ENCODE data around the gene ETHE1.

The ETHE1 gene

DNA sequence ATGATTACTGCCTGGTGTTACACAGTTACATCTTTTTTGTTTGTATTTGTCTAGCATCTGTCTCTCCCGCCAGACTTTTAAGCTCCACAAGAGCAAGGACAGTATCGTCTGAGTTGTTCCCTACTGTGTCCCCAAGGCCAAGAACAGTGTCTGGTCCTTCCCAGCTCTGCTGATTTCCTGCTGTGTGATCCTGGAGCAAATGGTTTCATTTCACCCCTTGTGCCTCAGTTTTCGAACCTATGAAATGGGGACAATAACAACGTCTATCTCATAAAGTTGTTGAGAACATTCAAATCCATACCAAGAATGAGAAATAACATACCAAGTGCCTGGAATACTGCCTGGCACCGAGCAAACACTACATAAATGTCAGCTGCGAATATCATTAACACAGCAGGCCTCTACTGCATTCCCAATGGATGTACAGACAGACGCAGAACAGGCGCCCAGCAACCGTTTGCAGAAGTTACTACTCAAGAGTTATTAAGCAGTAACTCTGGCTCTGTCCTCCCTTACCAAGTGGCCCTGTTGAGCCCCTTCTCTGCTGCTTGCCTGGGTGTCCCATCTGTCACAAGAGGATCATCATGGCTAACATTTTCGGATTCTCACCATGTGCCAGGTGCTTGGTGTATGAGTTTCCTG, 36.9 kb upstream of the ETHE1 start:
- Histone ChIP-seq H2AFZ (ENCODE audit: low read length, unreplicated experiment) (no peak overlapping the region), H3K27ac (ENCODE audit: low read depth, low read length) (peak overlapping the region; percentile 47; the same call in 1 of the 2 replicates), H3K4me1 (ENCODE audit: control insufficient read depth, insufficient read depth, low read length, unreplicated experiment) (peaks cover 5% of the 10 kb centered on the region), H3K79me2 (ENCODE audit: control insufficient read depth, insufficient read depth, low read length, unreplicated experiment) (peaks cover 2% of the 10 kb centered on the region), H3K27me3 (ENCODE audit: insufficient read depth, low read length) (no peaks in the 10 kb centered on the region), H3K36me3 (ENCODE audit: insufficient read depth, low read length) (0 out of 2 replicates have a peak, but pooled peaks cover 6% of the 10 kb centered on the region), H3K4me3 (ENCODE audit: low read depth, low read length) (no peak overlapping the region)

GRCh38 chr19:43562698-43563241, 35.8 kb upstream of the ETHE1 start:
- no peak overlapping the region for H3K4me3 ChIP-seq (ENCODE audit: low read depth, low read length)
- 0 out of 2 replicates have a peak, but pooled peaks cover 6% of the 10 kb centered on the region for H3K36me3 ChIP-seq (ENCODE audit: insufficient read depth, low read length)
- peaks cover 7% of the 10 kb centered on the region for H3K4me1 ChIP-seq (ENCODE audit: control insufficient read depth, insufficient read depth, low read length, unreplicated experiment)
- H3K27ac ChIP-seq (ENCODE audit: low read depth, low read length), result peak overlapping the region; percentile 47
- H3K79me2 ChIP-seq (ENCODE audit: control insufficient read depth, insufficient read depth, low read length, unreplicated experiment), result peaks cover 2% of the 10 kb centered on the region
- H3K27me3 ChIP-seq (ENCODE audit: insufficient read depth, low read length), result no peaks in the 10 kb centered on the region
- no peak overlapping the region for H2AFZ ChIP-seq (ENCODE audit: low read length, unreplicated experiment)

- peaks cover 8% of the 10 kb centered on the region for H3K4me1 ChIP-seq (ENCODE audit: control insufficient read depth, insufficient read depth, low read length, unreplicated experiment)
- H3K27ac ChIP-seq (ENCODE audit: low read depth, low read length), result peak overlapping the region; percentile 39; the same call in 1 of the 2 replicates
- no peak overlapping the region for H2AFZ ChIP-seq (ENCODE audit: low read length, unreplicated experiment)
- H3K79me2 ChIP-seq (ENCODE audit: control insufficient read depth, insufficient read depth, low read length, unreplicated experiment), result peaks cover 2% of the 10 kb centered on the region
- 0 out of 2 replicates have a peak, but pooled peaks cover 6% of the 10 kb centered on the region for H3K36me3 ChIP-seq (ENCODE audit: insufficient read depth, low read length)
- no peaks in the 10 kb centered on the region for H3K27me3 ChIP-seq (ENCODE audit: insufficient read depth, low read length)
- H3K4me3 ChIP-seq (ENCODE audit: low read depth, low read length), result no peak overlapping the region
Observed at GRCh38 chr19:43562226-43562697, 35.3 kb upstream of the ETHE1 start.

DNA sequence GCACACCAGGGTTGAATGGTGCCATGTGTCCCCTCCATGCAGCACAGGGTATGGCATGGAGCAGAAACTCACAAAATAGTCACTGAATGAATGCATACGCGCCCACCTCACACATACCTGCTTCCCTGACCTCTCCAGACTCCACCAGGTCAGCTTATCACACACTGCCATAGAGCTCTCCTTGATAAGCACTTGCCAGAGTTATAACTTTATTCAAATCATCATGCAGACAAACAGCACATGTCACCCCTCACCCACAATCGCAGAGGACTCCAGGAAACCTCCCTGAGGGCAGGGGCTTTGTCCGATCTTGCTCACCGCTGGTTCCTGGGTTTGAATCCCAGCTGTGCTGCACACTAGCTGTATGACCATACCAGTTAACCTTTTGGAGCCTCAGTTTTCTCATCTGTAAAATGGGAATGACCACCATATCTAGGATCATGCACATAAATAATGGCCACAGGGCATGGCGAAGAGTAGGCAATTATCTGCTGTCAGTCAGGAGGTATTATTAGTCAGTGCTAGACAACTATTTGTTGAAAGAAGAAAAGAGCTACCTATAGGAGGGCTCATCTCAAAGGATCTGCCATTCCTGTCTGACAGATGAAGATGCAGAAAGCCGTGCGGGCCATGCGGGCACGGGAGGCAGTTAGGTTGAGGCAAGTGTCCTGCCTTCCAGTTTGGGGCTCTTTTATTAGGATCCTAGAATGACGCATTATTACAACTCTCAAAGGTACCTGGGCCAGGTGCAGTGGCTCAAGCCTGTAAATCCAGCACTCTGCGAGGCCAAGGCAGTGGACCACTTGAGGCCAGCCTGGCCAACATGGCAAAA, 34.4 kb upstream of the ETHE1 start:
- Histone ChIP-seq H3K36me3 (ENCODE audit: insufficient read depth, low read length) (0 out of 2 replicates have a peak, but pooled peaks cover 6% of the 10 kb centered on the region), H3K4me3 (ENCODE audit: low read depth, low read length) (no peak overlapping the region), H2AFZ (ENCODE audit: low read length, unreplicated experiment) (no peak overlapping the region), H3K27ac (ENCODE audit: low read depth, low read length) (peak overlapping the region; percentile 45; the same call in 1 of the 2 replicates), H3K4me1 (ENCODE audit: control insufficient read depth, insufficient read depth, low read length, unreplicated experiment) (peaks cover 8% of the 10 kb centered on the region), H3K27me3 (ENCODE audit: insufficient read depth, low read length) (no peaks in the 10 kb centered on the region), H3K79me2 (ENCODE audit: control insufficient read depth, insufficient read depth, low read length, unreplicated experiment) (peaks cover 2% of the 10 kb centered on the region)

GRCh38 chr19:43560687-43561086, 33.7 kb upstream of the ETHE1 start:
- H3K79me2 ChIP-seq (ENCODE audit: control insufficient read depth, insufficient read depth, low read length, unreplicated experiment), result peaks cover 2% of the 10 kb centered on the region
- H2AFZ ChIP-seq (ENCODE audit: low read length, unreplicated experiment), result no peak overlapping the region
- H3K4me3 ChIP-seq (ENCODE audit: low read depth, low read length), result no peak overlapping the region
- H3K36me3 ChIP-seq (ENCODE audit: insufficient read depth, low read length), result 0 out of 2 replicates have a peak, but pooled peaks cover 6% of the 10 kb centered on the region
- H3K4me1 ChIP-seq (ENCODE audit: control insufficient read depth, insufficient read depth, low read length, unreplicated experiment), result peaks cover 8% of the 10 kb centered on the region
- H3K27ac ChIP-seq (ENCODE audit: low read depth, low read length), result peak overlapping the region; percentile 45; the same call in 1 of the 2 replicates
- H3K27me3 ChIP-seq (ENCODE audit: insufficient read depth, low read length), result no peaks in the 10 kb centered on the region

DNA sequence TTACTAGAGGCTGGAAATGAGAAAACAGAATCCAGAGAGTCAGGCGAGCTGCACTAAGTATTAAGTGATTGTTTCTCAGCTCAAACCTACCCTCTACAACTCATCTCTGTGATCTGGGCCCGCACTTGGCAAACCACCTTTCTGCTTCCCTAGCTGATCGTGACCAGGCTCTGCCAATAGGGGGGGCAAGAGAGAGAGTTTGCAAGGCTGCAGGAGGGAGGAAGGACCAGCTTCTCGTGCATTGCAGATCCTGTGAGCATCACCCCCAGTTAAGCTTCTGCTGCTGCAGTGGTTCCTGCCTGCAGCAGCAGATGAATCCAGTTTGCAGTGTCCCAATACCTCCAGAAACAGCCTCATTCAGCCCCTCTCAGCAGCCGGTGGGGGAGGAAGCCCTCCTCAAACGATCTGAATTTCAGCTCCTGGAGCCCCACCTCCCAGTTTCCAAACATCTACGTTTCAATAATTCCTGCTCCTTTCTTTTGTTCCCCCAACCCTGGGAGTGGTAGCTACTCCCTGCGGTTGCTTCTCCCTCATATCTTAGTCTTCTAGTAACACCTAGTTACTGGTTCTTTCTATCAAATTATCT, 28.3 kb upstream of the ETHE1 start:
- no peaks in the 10 kb centered on the region for H3K36me3 ChIP-seq (ENCODE audit: insufficient read depth, low read length)
- no peak overlapping the region for H2AFZ ChIP-seq (ENCODE audit: low read length, unreplicated experiment)
- no peak overlapping the region for H3K4me3 ChIP-seq (ENCODE audit: low read depth, low read length)
- no peaks in the 10 kb centered on the region for H3K79me2 ChIP-seq (ENCODE audit: control insufficient read depth, insufficient read depth, low read length, unreplicated experiment)
- H3K27me3 ChIP-seq (ENCODE audit: insufficient read depth, low read length), result no peaks in the 10 kb centered on the region
- no peak overlapping the region for H3K27ac ChIP-seq (ENCODE audit: low read depth, low read length)
- peaks cover 3% of the 10 kb centered on the region for H3K4me1 ChIP-seq (ENCODE audit: control insufficient read depth, insufficient read depth, low read length, unreplicated experiment)

- no peaks in the 10 kb centered on the region for H3K36me3 ChIP-seq (ENCODE audit: insufficient read depth, low read length)
- H3K4me3 ChIP-seq (ENCODE audit: low read depth, low read length), result no peak overlapping the region
- H3K27ac ChIP-seq (ENCODE audit: low read depth, low read length), result no peak overlapping the region
Observed at GRCh38 chr19:43554317-43554895, 27.4 kb upstream of the ETHE1 start.

GRCh38 chr19:43553656-43554055, 26.7 kb upstream of the ETHE1 start:
- no peak overlapping the region for H3K4me3 ChIP-seq (ENCODE audit: low read depth, low read length)
- H3K27ac ChIP-seq (ENCODE audit: low read depth, low read length), result no peak overlapping the region
- H3K79me2 ChIP-seq (ENCODE audit: control insufficient read depth, insufficient read depth, low read length, unreplicated experiment), result no peaks in the 10 kb centered on the region
- H3K4me1 ChIP-seq (ENCODE audit: control insufficient read depth, insufficient read depth, low read length, unreplicated experiment), result peaks cover 3% of the 10 kb centered on the region
- no peak overlapping the region for H2AFZ ChIP-seq (ENCODE audit: low read length, unreplicated experiment)
- H3K36me3 ChIP-seq (ENCODE audit: insufficient read depth, low read length), result no peaks in the 10 kb centered on the region
- H3K27me3 ChIP-seq (ENCODE audit: insufficient read depth, low read length), result no peaks in the 10 kb centered on the region

More at GRCh38 chr19:43554317-43554895, 27.4 kb upstream of the ETHE1 start:
- Histone ChIP-seq H3K27me3 (ENCODE audit: insufficient read depth, low read length) (no peaks in the 10 kb centered on the region), H2AFZ (ENCODE audit: low read length, unreplicated experiment) (no peak overlapping the region), H3K4me1 (ENCODE audit: control insufficient read depth, insufficient read depth, low read length, unreplicated experiment) (peaks cover 3% of the 10 kb centered on the region), H3K79me2 (ENCODE audit: control insufficient read depth, insufficient read depth, low read length, unreplicated experiment) (no peaks in the 10 kb centered on the region)

DNA sequence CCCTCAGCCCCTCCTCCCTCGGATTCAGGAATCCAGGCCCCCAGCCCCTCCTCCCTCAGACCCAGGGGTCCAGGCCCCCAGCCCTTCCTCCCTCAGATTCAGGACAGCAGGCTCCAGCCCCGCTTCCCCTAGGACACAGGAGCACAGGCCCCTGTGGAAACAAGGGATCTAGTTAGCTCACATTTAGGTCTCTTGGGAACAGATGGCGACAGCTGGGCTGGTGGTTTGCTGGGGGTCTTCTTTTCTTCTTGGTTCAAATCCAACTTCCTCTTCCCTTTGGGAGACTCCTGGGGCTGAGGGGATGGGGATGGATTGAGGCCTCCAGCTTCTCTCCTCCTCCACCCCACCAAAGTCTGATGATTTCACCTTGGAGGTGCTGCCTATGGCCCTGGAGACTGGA, 25.6 kb upstream of the ETHE1 start:
- no peaks in the 10 kb centered on the region for H3K36me3 ChIP-seq (ENCODE audit: insufficient read depth, low read length)

GRCh38 chr19:43552198-43552450, 25.1 kb upstream of the ETHE1 start:
- Histone ChIP-seq H3K27me3 (ENCODE audit: insufficient read depth, low read length) (no peaks in the 10 kb centered on the region), H3K79me2 (ENCODE audit: control insufficient read depth, insufficient read depth, low read length, unreplicated experiment) (no peaks in the 10 kb centered on the region), H3K36me3 (ENCODE audit: insufficient read depth, low read length) (no peaks in the 10 kb centered on the region), H3K4me1 (ENCODE audit: control insufficient read depth, insufficient read depth, low read length, unreplicated experiment) (no peaks in the 10 kb centered on the region), H3K4me3 (ENCODE audit: low read depth, low read length) (no peak overlapping the region), H2AFZ (ENCODE audit: low read length, unreplicated experiment) (no peak overlapping the region), H3K27ac (ENCODE audit: low read depth, low read length) (no peak overlapping the region)

More for the DNA sequence above, 25.6 kb upstream of the ETHE1 start:
- H3K79me2 ChIP-seq (ENCODE audit: control insufficient read depth, insufficient read depth, low read length, unreplicated experiment), result no peaks in the 10 kb centered on the region
- no peak overlapping the region for H3K27ac ChIP-seq (ENCODE audit: low read depth, low read length)
- no peaks in the 10 kb centered on the region for H3K27me3 ChIP-seq (ENCODE audit: insufficient read depth, low read length)
- H2AFZ ChIP-seq (ENCODE audit: low read length, unreplicated experiment), result no peak overlapping the region
- H3K4me3 ChIP-seq (ENCODE audit: low read depth, low read length), result no peak overlapping the region
- H3K4me1 ChIP-seq (ENCODE audit: control insufficient read depth, insufficient read depth, low read length, unreplicated experiment), result no peaks in the 10 kb centered on the region

Data from ACC112 (cell line).